ENCODE measurements around the gene PAOX. TPM values are rescaled to one million over a fixed set of nuclear protein-coding genes. Genes with fewer than 3 reads are reported as not detected.
A peak's percentile ranks its signal among the peaks of the same experiment; 100 is the strongest.

Gene PAOX
- total and polyA plus RNA-seq, 9 of the 15 experiments (the other 6 are each of a cell fraction or from before 2014, with no cell fraction given), result 0.80 to 6.4 (median 2.6) TPM

- ATAC-seq (no peak), DNase-seq (ENCODE audit: extremely low read depth in 1 of 4, low spot score in 3 of 4) (no peak), FAIRE-seq (no peak)
- Histone ChIP-seq H3K79me2 (ENCODE audit: control insufficient read depth, insufficient read depth, low read length) (peaks cover 3% of the 10 kb centered on the region; the same call in 2 of the 3 replicates), H3K36me3 (ENCODE audit: control insufficient read depth, insufficient read depth, low read length) (peaks cover 56% of the 10 kb centered on the region; the same call in 2 of the 3 replicates), H3K27me3 (ENCODE audit: control insufficient read depth in 2 of 2, insufficient read depth in 2 of 2, low read length in 2 of 2) (no peaks in the 10 kb centered on the region), H2AFZ (ENCODE audit: low read depth, low read length) (no peak overlapping the region), H3K4me3 (no peak overlapping the region), H4K20me1 (replicated peaks; ENCODE audit: control insufficient read depth, insufficient read depth, low read length) (no peaks in the 10 kb centered on the region), H3K4me2 (ENCODE audit: insufficient read depth, low read length) (no peak overlapping the region), H3K9me3 (replicated peaks; ENCODE audit: control insufficient read depth, insufficient read depth, low read depth, low read length) (no peaks in the 10 kb centered on the region), H3K4me1 (replicated peaks in 1 of 2; ENCODE audit: control insufficient read depth in 2 of 2, insufficient read depth in 2 of 2, low read length in 2 of 2) (peaks cover 0 to 7% of the 10 kb centered on the region in 2 experiments; a peak in 2 of 5 replicates), H3K9ac (ENCODE audit: insufficient read depth in 1 of 2, low read depth in 2 of 2, low read length in 2 of 2) (no peak overlapping the region), H3K9me1 (ENCODE audit: control insufficient read depth, insufficient read depth, low read length) (no peaks in the 10 kb centered on the region), H3K27ac (ENCODE audit: extremely low read depth, low read depth, low read length) (no peak overlapping the region)
- TF ChIP-seq COPS2 (conservative IDR thresholded peaks at IDR 0.05), result no peak
- TF ChIP-seq TAF1 (IDR thresholded peaks at IDR 0.05; ENCODE audit: control insufficient read depth, extremely low read depth, insufficient read depth, low read length, severe bottlenecking), result no peak
- no peak for TF ChIP-seq POU5F1 (IDR thresholded peaks at IDR 0.05; ENCODE audit: borderline replicate concordance, low read depth, low read length, partially characterized antibody)
- no peak for TF ChIP-seq NCOA2 (IDR thresholded peaks at IDR 0.05; ENCODE audit: partially characterized antibody in 2 of 2)
- TF ChIP-seq ZEB2 (IDR thresholded peaks at IDR 0.05), result no peak
- TF ChIP-seq RBFOX2 (IDR thresholded peaks at IDR 0.05; ENCODE audit: low read depth, low read length), result 0 out of 2 replicates have a peak, but pooled peaks have one; percentile 8
- TF ChIP-seq HMG20A (CRISPR knock-in tag; conservative IDR thresholded peaks at IDR 0.05), result no peak
- intact Hi-C loops (cut with micrococcal nuclease) (no loop called here), in situ Hi-C loops (cut with MboI) (no loop called here)
- no TSS peak for BruUV-seq (replicated peaks)
- 93% methylated on average over 5 of the region's 21 CpGs for WGBS (ENCODE audit: insufficient coverage, low coverage, missing lambda C conversion rate)
- ChIA-PET POLR2A (interaction anchor here (1.2 kb wide), 1 partner anchor 14 kb away, joined by 6 read pairs; no protein-coding TSS in a partner anchor), CTCF (ENCODE audit: low intra/inter-chr PET ratio) (no interaction called here)
These were observed 23.1 kb downstream of the PAOX start for GRCh38 chr10:133401981-133402725.

Data from K562 (cell line).